ENCODE measurements around the gene DLL4.

Gene DLL4

DNA sequence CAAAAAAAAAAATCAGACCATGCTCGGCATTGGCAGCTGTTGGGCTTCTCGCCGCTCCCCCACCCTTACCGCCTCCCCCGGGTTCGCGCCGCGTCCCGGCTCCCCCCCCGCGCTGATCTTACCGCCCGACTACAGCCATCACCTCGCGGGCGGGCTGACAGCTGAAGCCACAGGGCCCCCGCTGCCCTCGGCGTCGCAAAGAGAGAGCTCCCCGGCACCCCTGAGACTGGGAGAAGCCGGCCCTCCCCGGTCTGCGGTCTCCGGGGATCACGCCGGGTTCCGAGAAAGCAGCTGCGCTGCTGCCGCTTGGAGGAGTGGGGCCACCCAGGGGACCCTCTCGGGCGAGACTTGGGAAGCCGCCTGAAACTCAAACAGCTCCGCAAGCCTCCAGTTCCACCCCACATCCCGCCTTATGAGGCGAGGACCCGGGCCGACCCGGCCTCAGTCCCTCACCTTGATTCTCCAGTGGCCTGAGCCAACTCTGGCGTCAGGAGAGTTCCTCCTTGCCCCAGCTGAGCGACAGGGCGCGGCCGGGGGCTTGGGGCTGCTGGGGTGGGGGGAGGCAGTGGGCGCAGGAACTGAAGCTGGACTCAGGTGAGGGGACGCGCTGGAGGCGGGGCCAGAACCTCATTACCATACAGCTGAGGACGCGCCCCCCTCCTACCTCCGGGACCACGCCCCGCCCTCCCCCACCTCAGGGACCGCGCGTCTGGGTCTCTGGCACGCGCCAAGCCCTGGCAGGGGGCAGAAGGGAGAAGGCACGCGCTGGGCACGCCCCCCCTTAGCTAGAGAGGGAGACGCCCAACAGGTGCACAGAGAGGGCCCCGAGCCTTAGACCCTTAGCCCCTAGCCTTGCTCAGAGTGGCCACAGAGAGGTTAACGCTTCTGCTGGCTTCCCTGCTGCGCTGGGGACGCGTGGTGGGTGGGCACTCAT, 1.0 kb upstream of the DLL4 start:
- DNase-seq: no peak

GRCh38 chr15:40929660-40930429, 705 bp downstream of the DLL4 start:
- DNase-seq: no peak

GRCh38 chr15:40930430-40931299, 1.5 kb downstream of the DLL4 start:
- DNase-seq: no peak

DNA sequence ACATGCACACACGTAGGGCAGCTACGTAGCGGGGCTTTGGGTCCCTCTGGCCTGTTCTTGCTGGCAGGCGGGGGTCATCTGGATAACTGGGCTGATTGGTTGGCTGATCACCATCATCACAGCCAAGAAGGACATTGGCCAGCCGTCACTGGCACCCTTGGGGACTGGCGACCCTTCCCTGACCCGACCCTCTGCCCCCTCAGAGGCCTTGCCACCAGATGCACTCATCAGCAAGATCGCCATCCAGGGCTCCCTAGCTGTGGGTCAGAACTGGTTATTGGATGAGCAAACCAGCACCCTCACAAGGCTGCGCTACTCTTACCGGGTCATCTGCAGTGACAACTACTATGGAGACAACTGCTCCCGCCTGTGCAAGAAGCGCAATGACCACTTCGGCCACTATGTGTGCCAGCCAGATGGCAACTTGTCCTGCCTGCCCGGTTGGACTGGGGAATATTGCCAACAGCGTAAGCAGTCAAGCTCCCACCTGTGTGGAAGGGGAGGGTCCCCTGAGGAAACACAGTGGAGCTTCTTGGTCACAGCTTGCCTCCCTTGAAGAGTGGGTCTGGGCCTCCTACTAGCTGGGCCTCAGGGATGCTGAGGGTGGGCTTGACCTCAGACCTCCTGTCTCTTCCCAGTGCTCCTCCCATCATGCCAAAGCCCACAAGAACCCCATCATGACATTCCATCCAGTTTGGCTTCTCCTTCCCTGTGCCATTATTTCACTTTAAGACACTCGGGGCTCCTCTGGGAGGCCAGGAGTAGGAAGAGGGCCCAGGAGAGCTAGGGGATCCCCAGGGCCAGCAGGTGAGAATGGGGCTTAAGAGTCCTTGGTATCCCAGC, 2.4 kb downstream of the DLL4 start:
- DNase-seq: no peak

DNA sequence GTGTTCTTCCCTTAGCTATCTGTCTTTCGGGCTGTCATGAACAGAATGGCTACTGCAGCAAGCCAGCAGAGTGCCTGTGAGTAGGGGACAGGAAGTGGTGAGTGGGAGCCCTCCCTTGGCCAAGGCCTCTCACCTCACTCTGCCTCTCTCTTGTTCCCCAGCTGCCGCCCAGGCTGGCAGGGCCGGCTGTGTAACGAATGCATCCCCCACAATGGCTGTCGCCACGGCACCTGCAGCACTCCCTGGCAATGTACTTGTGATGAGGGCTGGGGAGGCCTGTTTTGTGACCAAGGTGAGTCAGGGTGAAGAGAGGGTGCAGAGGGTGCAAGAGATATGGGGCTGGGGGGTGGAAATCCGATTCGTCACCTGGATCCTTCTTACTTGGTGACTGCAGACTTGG, 3.0 kb downstream of the DLL4 start:
- DNase-seq: no peak

- no peak for DNase-seq
Measured at GRCh38 chr15:40932649-40933516, 3.7 kb downstream of the DLL4 start.

GRCh38 chr15:40933517-40933902, 4.4 kb downstream of the DLL4 start:
- DNase-seq: no peak

GRCh38 chr15:40934457-40934856, 5.3 kb downstream of the DLL4 start:
- DNase-seq: no peak

DNA sequence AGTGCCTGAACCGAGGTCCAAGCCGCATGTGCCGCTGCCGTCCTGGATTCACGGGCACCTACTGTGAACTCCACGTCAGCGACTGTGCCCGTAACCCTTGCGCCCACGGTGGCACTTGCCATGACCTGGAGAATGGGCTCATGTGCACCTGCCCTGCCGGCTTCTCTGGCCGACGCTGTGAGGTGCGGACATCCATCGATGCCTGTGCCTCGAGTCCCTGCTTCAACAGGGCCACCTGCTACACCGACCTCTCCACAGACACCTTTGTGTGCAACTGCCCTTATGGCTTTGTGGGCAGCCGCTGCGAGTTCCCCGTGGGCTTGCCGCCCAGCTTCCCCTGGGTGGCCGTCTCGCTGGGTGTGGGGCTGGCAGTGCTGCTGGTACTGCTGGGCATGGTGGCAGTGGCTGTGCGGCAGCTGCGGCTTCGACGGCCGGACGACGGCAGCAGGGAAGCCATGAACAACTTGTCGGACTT, 7.1 kb downstream of the DLL4 start:
- no peak for DNase-seq

GRCh38 chr15:40936709-40937666, 7.8 kb downstream of the DLL4 start:
- no peak for DNase-seq

DNA sequence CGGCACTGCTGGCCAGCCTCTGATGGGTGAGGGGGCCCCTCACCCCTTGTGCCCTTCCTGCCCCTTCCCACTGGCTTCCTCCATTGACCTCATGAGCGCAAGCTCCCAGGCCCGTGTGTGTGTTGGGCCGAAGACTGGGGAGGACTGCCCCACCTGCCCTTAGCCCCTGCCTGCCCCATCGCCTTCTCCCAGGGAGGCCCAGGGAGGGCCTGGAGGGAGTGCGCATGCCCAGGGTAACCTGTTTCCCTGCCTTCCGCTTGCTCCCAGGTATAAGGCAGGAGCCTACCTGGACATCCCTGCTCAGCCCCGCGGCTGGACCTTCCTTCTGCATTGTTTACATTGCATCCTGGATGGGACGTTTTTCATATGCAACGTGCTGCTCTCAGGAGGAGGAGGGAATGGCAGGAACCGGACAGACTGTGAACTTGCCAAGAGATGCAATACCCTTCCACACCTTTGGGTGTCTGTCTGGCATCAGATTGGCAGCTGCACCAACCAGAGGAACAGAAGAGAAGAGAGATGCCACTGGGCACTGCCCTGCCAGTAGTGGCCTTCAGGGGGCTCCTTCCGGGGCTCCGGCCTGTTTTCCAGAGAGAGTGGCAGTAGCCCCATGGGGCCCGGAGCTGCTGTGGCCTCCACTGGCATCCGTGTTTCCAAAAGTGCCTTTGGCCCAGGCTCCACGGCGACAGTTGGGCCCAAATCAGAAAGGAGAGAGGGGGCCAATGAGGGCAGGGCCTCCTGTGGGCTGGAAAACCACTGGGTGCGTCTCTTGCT, 8.8 kb downstream of the DLL4 start:
- no peak for DNase-seq

DNA sequence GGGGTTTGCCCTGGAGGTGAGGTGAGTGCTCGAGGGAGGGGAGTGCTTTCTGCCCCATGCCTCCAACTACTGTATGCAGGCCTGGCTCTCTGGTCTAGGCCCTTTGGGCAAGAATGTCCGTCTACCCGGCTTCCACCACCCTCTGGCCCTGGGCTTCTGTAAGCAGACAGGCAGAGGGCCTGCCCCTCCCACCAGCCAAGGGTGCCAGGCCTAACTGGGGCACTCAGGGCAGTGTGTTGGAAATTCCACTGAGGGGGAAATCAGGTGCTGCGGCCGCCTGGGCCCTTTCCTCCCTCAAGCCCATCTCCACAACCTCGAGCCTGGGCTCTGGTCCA, 9.4 kb downstream of the DLL4 start:
- DNase-seq: no peak

GRCh38 chr15:40940296-40940801, 11.2 kb downstream of the DLL4 start:
- DNase-seq: no peak

DNA sequence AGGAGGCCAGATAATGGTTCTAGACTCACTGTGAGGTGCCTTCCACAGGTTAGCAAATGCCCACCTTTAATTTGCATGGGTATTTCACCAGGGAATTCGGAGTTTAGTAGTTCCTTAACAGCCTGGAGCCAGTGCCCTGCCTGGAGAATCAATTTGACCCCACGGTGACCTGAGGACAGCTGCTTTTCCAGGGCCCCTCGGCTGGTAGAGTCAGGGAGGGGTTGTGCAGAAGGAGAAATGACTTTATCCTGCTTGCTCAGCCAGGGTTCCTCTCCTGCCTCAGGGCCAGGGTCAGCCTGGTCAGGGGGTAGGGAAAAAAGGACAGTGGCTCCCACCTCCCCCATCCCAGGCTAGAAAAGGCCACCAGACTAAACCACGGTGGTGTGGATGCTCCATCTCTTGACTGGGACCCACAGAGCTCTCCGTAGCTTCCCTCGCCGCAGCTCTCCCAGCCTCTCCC, 12.0 kb downstream of the DLL4 start:
- DNase-seq: no peak

DNA sequence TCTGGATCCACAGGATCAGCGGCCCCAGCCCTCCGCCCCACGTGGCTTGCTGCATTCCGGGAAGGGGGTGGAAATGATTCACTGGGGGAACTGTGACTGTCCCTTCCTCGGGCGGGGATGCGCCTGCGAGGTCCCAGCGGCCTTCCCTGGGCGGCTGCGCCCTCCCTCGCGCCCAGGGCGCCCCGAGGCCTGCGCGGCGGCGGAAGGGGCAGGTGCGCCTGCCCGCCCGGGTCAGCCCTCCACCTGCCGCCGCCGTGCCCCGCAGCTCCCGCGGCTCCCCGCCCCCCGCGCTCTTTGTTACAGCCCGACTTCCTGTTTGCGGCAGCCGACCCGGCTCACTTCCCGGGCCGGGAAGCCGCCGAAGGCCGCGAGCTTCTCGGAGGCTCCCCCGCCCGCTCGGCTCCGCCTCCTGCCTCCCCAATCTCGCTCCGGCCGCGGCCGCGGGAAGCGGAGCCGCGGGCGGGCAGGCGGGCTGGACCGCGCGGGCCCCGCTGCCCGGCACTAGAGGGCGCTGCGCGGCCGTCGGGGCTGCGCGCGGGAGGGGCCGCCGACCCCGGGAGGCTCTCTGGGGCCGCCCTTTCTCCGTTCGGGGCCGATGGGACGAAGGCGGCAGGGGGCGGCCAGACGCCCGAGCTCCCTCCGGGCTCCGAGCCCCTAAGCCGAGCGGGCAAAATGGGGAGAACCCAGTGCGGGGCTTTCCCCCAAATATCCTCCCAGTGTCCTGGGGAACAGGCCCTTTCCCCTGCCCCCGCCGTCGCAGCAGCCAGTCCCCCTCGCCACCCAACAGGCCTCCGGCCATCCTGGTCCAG, 12.6 kb downstream of the DLL4 start:
- DNase-seq: no peak

GRCh38 chr15:40942337-40942854, 13.3 kb downstream of the DLL4 start:
- no peak for DNase-seq

- DNase-seq: no peak
Measured at GRCh38 chr15:40942878-40943277, 13.7 kb downstream of the DLL4 start.
